Kidney capillary endothelial cell (primary cell): ENCODE measurements around the gene RYR1.
"Not testable (repeated sequence)": the region's sequence is repeated elsewhere in the genome, so short reads cannot be mapped to it uniquely, and the experiment has no call there.

Source experiments
- DNase-seq: peaks from one replicate; pipeline ENCODE4 v3.0.0-alpha.2; 2018; ENCODE audit warnings: low spot score

The RYR1 gene

GRCh38 chr19:38561658-38562057 is 128.2 kb downstream of the RYR1 start:
- no peak for DNase-seq

GRCh38 chr19:38562096-38562495 is 128.6 kb downstream of the RYR1 start:
- DNase-seq, result no peak

GRCh38 chr19:38563475-38563874 is 130.0 kb downstream of the RYR1 start:
- no peak for DNase-seq

GRCh38 chr19:38564981-38565690 is 131.6 kb downstream of the RYR1 start:
- no peak for DNase-seq

GRCh38 chr19:38565691-38566105 is 132.2 kb downstream of the RYR1 start:
- DNase-seq, result no peak

GRCh38 chr19:38569368-38569983 is 136.0 kb downstream of the RYR1 start:
- no peak for DNase-seq

- no peak for DNase-seq
Observed at GRCh38 chr19:38571682-38572081, 138.2 kb downstream of the RYR1 start.

- no peak for DNase-seq
Observed at GRCh38 chr19:38577826-38578225, 144.3 kb downstream of the RYR1 start.

- not testable (repeated sequence) for DNase-seq
Observed at GRCh38 chr19:38579304-38579703, 145.8 kb downstream of the RYR1 start.

GRCh38 chr19:38580080-38580479 is 146.6 kb downstream of the RYR1 start:
- DNase-seq, result no peak

GRCh38 chr19:38583219-38583984 is 149.9 kb downstream of the RYR1 start:
- DNase-seq, result no peak

- no peak for DNase-seq
Observed at GRCh38 chr19:38583985-38584305, 150.5 kb downstream of the RYR1 start.

- DNase-seq, result no peak
Observed at GRCh38 chr19:38587562-38587961, 154.1 kb downstream of the RYR1 start.

GRCh38 chr19:38588041-38588440 is 154.6 kb downstream of the RYR1 start:
- DNase-seq, result no peak

- no peak for DNase-seq
Observed at GRCh38 chr19:38592940-38593339, 159.4 kb downstream of the RYR1 start.

- DNase-seq, result no peak
Observed at GRCh38 chr19:38596057-38596981, 162.8 kb downstream of the RYR1 start.

- no peak for DNase-seq
Observed at GRCh38 chr19:38597075-38597474, 163.6 kb downstream of the RYR1 start.

GRCh38 chr19:38599722-38600121 is 166.2 kb downstream of the RYR1 start:
- DNase-seq, result no peak

- not testable (repeated sequence) for DNase-seq
Observed at GRCh38 chr19:38602856-38603255, 169.4 kb downstream of the RYR1 start.

- no peak for DNase-seq
Observed at GRCh38 chr19:38606131-38606530, 172.6 kb downstream of the RYR1 start.

- DNase-seq, result no peak
Observed at GRCh38 chr19:38614289-38614688, 180.8 kb downstream of the RYR1 start.

- DNase-seq, result no peak
Observed at GRCh38 chr19:38615007-38615581, 181.6 kb downstream of the RYR1 start.
